ENCODE data around the gene NAPB.
A peak's percentile ranks its signal among the peaks of the same experiment; 100 is the strongest.

The NAPB gene

GRCh38 chr20:23433628-23434027 lies 12.3 kb upstream of the NAPB start:
- TF ChIP-seq CTCF (IDR thresholded peaks at IDR 0.05) = no peak
- Histone ChIP-seq H3K4me1 (ENCODE audit: control insufficient read depth in 1 of 2, insufficient read depth in 1 of 2, low read depth in 1 of 2, low read length in 1 of 2) (no peaks in the 10 kb centered on the region), H3K36me3 (no peaks in the 10 kb centered on the region), H3K27ac (no peak overlapping the region), H3K4me3 (ENCODE audit: low read depth in 1 of 2, low read length in 1 of 2) (no peak overlapping the region), H3K9me3 (no peaks in the 10 kb centered on the region), H3K27me3 (no peaks in the 10 kb centered on the region)

- Histone ChIP-seq H3K27ac (no peak overlapping the region), H3K4me3 (ENCODE audit: low read depth in 1 of 2, low read length in 1 of 2) (no peak overlapping the region), H3K27me3 (peaks cover 10% of the 10 kb centered on the region), H3K9me3 (no peaks in the 10 kb centered on the region), H3K36me3 (no peaks in the 10 kb centered on the region), H3K4me1 (ENCODE audit: control insufficient read depth in 1 of 2, insufficient read depth in 1 of 2, low read depth in 1 of 2, low read length in 1 of 2) (peaks cover 10 to 12% of the 10 kb centered on the region in 2 experiments)
- TF ChIP-seq CTCF (IDR thresholded peaks at IDR 0.05) = no peak
Observed at GRCh38 chr20:23425129-23425528, 3.8 kb upstream of the NAPB start.

DNA sequence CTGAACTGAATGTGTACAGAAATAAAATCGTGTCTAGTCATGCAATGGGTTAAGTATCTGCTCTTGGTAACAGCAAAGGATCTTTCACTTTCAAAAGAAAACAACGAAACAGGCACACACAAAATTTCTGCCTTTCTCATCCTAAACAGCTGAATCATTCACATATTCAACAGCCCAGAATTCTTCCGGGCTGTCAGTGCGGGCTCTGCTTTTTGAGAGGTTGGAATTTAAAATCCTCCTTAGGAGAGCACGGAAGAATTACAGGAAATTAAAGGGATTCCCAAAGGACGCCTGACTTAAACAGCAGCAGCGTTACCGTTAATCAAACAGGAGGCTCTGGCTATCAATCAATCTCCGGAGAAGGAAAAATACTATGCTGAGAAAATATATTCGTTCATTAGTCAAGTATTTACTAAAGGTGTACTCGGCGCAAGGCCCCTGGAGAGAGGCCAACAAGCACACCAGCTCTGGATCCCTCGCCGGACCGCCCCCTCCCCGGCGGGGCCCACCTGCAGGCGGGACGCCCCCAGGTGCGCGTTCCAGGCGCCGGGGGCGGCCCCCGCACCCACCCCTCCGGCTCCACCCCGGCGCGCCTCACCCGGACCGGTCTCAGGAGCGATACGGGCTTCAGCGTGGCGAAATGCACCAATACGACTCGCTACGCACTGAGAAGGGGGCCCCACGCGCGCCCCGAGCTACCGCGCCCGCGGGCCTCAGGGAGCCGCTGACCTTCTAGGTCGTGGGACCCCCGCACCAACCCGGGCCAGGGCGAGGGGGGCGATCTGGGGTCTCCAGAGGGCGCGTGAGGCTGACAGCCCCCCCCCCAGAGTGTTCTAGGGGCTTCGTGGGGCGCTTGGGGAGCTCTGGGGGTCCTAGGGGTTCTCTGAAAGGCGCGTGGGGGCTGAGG lies 1.0 kb downstream of the NAPB start:
- H3K36me3 ChIP-seq = no peaks in the 10 kb centered on the region
- no peaks in the 10 kb centered on the region for H3K9me3 ChIP-seq
- peak overlapping the region; percentile 79 for H3K27ac ChIP-seq
- H3K4me3 ChIP-seq (ENCODE audit: low read depth in 1 of 2, low read length in 1 of 2) = peak overlapping the region; percentile 89 to 96
- H3K27me3 ChIP-seq = peaks cover 9% of the 10 kb centered on the region
- TF ChIP-seq CTCF (IDR thresholded peaks at IDR 0.05) = no peak
- peaks cover 17 to 20% of the 10 kb centered on the region in 2 experiments for H3K4me1 ChIP-seq (ENCODE audit: control insufficient read depth in 1 of 2, insufficient read depth in 1 of 2, low read depth in 1 of 2, low read length in 1 of 2)

DNA sequence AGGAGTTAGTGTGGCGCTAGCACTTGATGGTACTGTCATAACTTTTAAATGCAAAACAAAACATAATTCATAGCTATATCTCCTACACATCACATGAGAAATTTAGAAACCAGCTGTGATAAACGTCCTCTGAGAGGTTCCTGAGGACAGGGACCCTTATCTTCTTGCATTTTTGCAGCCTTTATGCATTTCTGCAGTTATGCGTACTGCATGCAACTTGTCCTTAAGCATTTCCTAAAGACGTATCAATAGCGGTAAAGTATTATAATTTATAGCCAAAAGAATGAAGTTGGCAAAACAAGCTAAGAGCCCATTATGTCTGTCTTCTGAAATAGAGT lies 1.7 kb downstream of the NAPB start:
- no peaks in the 10 kb centered on the region for H3K36me3 ChIP-seq
- peak overlapping the region; percentile 89 to 96 for H3K4me3 ChIP-seq (ENCODE audit: low read depth in 1 of 2, low read length in 1 of 2)
- peaks cover 3% of the 10 kb centered on the region for H3K27me3 ChIP-seq
- H3K27ac ChIP-seq = peak overlapping the region; percentile 79
- TF ChIP-seq CTCF (IDR thresholded peaks at IDR 0.05) = no peak
- H3K9me3 ChIP-seq = no peaks in the 10 kb centered on the region
- H3K4me1 ChIP-seq (ENCODE audit: control insufficient read depth in 1 of 2, insufficient read depth in 1 of 2, low read depth in 1 of 2, low read length in 1 of 2) = peaks cover 17 to 20% of the 10 kb centered on the region in 2 experiments

GRCh38 chr20:23417861-23418260 lies 3.4 kb downstream of the NAPB start:
- Histone ChIP-seq H3K4me1 (ENCODE audit: control insufficient read depth in 1 of 2, insufficient read depth in 1 of 2, low read depth in 1 of 2, low read length in 1 of 2) (peaks cover 17 to 20% of the 10 kb centered on the region in 2 experiments), H3K27ac (no peak overlapping the region), H3K36me3 (no peaks in the 10 kb centered on the region), H3K9me3 (no peaks in the 10 kb centered on the region), H3K27me3 (no peaks in the 10 kb centered on the region), H3K4me3 (ENCODE audit: low read depth in 1 of 2, low read length in 1 of 2) (no peak overlapping the region)
- TF ChIP-seq CTCF (IDR thresholded peaks at IDR 0.05) = no peak

All from neutrophil (primary cell).